ENCODE results near the gene AGXT. TPM values are rescaled to one million over a fixed set of nuclear protein-coding genes. Genes with fewer than 3 reads are reported as not detected.

The AGXT gene
- total RNA-seq, 1 donor: not detected

- DNase-seq (ENCODE audit: low read depth): peak; percentile 97
- H3K4me3 ChIP-seq (ENCODE audit: low read depth, low read length): no peak overlapping the region
- TF ChIP-seq CTCF (IDR thresholded peaks at IDR 0.05; ENCODE audit: insufficient read depth, low read length): no peak
These were observed 52.8 kb downstream of the AGXT start for GRCh38 chr2:240921311-240921994.

- H3K4me3 ChIP-seq (ENCODE audit: low read depth, low read length): no peak overlapping the region
- no peak for DNase-seq (ENCODE audit: low read depth)
- TF ChIP-seq CTCF (IDR thresholded peaks at IDR 0.05; ENCODE audit: insufficient read depth, low read length): no peak
These were observed 53.3 kb downstream of the AGXT start for GRCh38 chr2:240921995-240922244.

DNA sequence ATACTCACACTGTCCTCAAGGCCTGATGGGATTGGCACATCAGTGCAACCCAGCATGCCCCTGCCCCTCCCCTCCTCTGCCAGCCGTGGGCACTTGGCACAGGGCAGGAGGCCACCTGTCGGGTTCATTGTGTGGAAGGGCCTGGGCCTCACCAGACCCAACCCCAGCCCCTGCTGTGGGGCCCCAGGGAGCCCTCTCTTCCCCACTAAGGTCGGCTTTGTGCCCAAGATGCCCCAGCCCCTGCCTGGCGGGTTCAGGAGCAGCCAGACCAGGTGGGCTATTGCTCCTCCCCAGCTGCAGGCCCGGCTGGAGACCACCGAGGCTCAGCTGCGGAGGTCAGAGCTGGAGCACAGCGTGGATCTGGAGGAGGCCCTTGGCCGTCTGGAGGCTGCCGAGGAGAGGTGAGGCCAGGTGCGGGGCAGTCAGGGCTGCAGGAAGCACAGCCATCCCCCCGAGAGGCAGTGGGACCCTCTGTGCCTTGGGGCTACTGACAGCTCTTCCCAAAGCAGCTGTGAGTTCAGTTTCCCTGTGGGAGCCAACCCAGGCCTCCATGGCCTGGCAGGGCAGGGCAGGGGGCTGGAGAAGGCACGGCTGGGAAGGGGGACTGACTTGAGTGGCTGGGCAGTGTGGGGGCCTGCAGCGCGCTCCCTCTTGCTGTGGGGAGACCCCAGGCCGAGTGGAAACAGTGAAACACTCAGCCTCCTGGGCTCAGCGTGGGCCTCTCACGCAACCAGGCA is 53.8 kb downstream of the AGXT start:
- no peak for DNase-seq (ENCODE audit: low read depth)
- TF ChIP-seq CTCF (IDR thresholded peaks at IDR 0.05; ENCODE audit: insufficient read depth, low read length): no peak
- H3K4me3 ChIP-seq (ENCODE audit: low read depth, low read length): no peak overlapping the region

GRCh38 chr2:240922982-240923537 is 54.4 kb downstream of the AGXT start:
- no peak overlapping the region for H3K4me3 ChIP-seq (ENCODE audit: low read depth, low read length)
- TF ChIP-seq CTCF (IDR thresholded peaks at IDR 0.05; ENCODE audit: insufficient read depth, low read length): no peak
- no peak for DNase-seq (ENCODE audit: low read depth)

- no peak for TF ChIP-seq CTCF (IDR thresholded peaks at IDR 0.05; ENCODE audit: insufficient read depth, low read length)
- H3K4me3 ChIP-seq (ENCODE audit: low read depth, low read length): no peak overlapping the region
- no peak for DNase-seq (ENCODE audit: low read depth)
These were observed 56.6 kb downstream of the AGXT start for GRCh38 chr2:240925191-240925567.

DNA sequence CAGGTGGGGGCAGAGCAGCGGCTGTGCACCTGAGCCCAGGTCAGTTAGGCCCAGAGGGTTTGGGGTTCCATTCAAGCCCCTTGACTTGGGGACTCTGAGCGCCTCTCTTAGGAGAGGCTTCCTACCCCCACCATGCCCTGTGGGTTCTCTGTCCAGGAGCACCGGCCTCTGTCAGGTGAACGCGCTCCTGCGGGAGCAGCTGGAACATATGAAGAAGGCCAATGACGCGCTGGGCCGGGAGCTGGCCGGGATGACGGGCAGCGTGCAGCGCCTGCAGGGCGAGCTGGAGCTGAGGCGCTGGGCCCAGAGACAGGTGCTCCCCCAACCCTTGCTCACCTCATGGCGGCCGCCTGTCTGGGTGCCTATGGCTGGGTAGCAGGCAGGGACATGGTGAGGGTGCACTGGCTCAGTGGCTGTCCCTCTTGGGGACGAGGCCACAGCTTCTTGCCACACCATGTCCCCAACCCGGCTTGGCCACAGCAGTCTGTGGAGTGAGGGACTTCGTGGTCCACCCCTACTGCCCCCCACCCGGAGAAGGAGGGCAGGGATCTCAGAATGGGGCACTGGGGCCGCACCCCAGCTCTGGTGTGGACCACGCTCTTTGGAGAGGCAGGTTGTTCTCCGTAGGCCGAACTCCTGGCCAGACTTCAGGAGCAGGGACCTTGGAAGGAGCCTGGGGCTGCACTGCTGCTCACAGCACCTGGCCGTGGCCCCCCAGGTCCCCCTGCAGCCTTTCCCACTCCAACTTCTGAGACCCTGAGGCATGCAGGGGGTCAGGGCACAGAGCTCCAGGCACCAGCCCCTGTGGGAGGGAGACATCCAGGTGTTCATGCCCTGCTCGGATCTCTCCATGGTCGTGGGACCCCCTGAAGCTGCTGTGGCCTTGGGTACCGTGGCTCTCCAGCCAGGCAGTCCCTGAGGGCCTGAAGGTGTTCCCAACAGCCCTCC is 57.2 kb downstream of the AGXT start:
- DNase-seq (ENCODE audit: low read depth): no peak
- H3K4me3 ChIP-seq (ENCODE audit: low read depth, low read length): no peak overlapping the region
- TF ChIP-seq CTCF (IDR thresholded peaks at IDR 0.05; ENCODE audit: insufficient read depth, low read length): no peak

Measured in fibroblast of the aortic adventitia (primary cell).